Prostate gland (tissue), 2 donors: Measurements from ENCODE around the gene RAD51B.

Experiments
- CTCF ChIP-seq, 4 experiments: fragments of 200-600 bp in 2 of 4; fragments of 450-650 bp in 2 of 4; sonication (generic) in 2 of 4; IDR thresholded peaks; 1 replicate in 3 of 4; 2 replicates in 1 of 4; pipeline ENCODE4 v1.5.1; 2016 to 2019; ENCODE audit warnings: antibody characterized with exemption in 4 of 4, mild to moderate bottlenecking in 2 of 4, moderate library complexity in 2 of 4
- POLR2A ChIP-seq: fragments of 450-650 bp; IDR thresholded peaks from one replicate; pipeline ENCODE4 v1.6.1; 2016; ENCODE audit warnings: antibody characterized with exemption, mild to moderate bottlenecking
- POLR2AphosphoS5 ChIP-seq: sonication (generic); formaldehyde crosslinking; IDR thresholded peaks from one replicate; pipeline ENCODE4 v1.6.1; 2017; ENCODE audit warnings: antibody characterized with exemption

DNA sequence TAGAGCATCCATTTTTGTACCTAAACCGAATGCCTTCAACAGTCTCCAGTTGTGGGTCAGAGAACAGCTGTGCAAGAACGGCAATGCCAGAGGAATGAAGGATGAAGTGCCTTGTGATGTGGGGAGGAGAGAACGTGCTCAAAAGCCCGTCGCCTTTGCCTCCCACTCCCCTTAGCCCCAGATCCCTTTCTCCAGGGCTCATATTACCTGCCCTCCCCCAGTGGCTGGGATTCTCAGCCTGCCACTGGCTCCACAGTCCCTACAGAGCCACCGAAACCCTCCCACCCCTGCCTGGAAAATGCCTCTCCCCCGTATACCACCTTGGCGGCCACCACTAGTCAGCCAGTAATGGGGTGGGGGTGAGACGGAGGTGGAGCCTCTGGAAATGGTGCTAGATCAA, 814.8 kb downstream of the RAD51B start:
- TF ChIP-seq POLR2AphosphoS5 (no peak), CTCF (IDR thresholded peaks at IDR 0.05) (no peak), POLR2A (no peak)
